ENCODE measurements around the gene CDC42SE1. TPM values are rescaled to one million over a fixed set of nuclear protein-coding genes. Genes with fewer than 3 reads are reported as not detected.

The CDC42SE1 gene
- total and polyA plus RNA-seq, 9 of the 15 experiments (the other 6 are each of a cell fraction or from before 2014, with no cell fraction given), result 78.1 to 189 (median 114) TPM

GRCh38 chr1:151054971-151055547 lies 4.4 kb downstream of the CDC42SE1 start (continued):
- TF ChIP-seq PRPF4 (IDR thresholded peaks at IDR 0.05; ENCODE audit: insufficient read depth, low read depth, low read length, poor library complexity, severe bottlenecking) (no peak), MCM5 (IDR thresholded peaks at IDR 0.05; ENCODE audit: low read depth) (no peak), SMAD2 (IDR thresholded peaks at IDR 0.05; ENCODE audit: low read depth, low read length) (no peak), HMGN3 (IDR thresholded peaks at IDR 0.05; ENCODE audit: borderline replicate concordance, extremely low read depth, insufficient read length, low read depth, low read length) (no peak), CLOCK (CRISPR knock-in tag; IDR thresholded peaks at IDR 0.05; ENCODE audit: borderline replicate concordance) (no peak), PHTF2 (CRISPR knock-in tag; IDR thresholded peaks at IDR 0.05) (no peak), ZZZ3 (IDR thresholded peaks at IDR 0.05) (no peak), ARHGAP35 (IDR thresholded peaks at IDR 0.05; ENCODE audit: partially characterized antibody) (no peak), MYNN (IDR thresholded peaks at IDR 0.05) (no peak), MYNN (CRISPR knock-in tag; IDR thresholded peaks at IDR 0.05) (no peak), GABPB2 (CRISPR knock-in tag; conservative IDR thresholded peaks at IDR 0.05) (no peak), ELF1 (tag; IDR thresholded peaks at IDR 0.05) (no peak), RAD51 (IDR thresholded peaks at IDR 0.05; ENCODE audit: borderline replicate concordance, low read depth) (no peak; the same call in 1 of the 2 replicates), ZNF408 (CRISPR knock-in tag; IDR thresholded peaks at IDR 0.05; ENCODE audit: low read depth) (no peak), ZNF140 (CRISPR knock-in tag; IDR thresholded peaks at IDR 0.05) (no peak), ZNF764 (CRISPR knock-in tag; IDR thresholded peaks at IDR 0.05; ENCODE audit: low read depth) (no peak), ZNF280B (CRISPR knock-in tag; IDR thresholded peaks at IDR 0.05) (no peak), HMG20A (CRISPR knock-in tag; conservative IDR thresholded peaks at IDR 0.05) (no peak), POLR2AphosphoS2 (IDR thresholded peaks at IDR 0.05; ENCODE audit: low read length) (no peak)
- TF ChIP-seq, protein P1, sequence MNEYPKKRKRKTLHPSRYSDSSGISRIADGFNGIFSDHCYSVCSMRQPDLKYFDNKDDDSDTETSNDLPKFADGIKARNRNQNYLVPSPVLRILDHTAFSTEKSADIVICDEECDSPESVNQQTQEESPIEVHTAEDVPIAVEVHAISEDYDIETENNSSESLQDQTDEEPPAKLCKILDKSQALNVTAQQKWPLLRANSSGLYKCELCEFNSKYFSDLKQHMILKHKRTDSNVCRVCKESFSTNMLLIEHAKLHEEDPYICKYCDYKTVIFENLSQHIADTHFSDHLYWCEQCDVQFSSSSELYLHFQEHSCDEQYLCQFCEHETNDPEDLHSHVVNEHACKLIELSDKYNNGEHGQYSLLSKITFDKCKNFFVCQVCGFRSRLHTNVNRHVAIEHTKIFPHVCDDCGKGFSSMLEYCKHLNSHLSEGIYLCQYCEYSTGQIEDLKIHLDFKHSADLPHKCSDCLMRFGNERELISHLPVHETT (CRISPR knock-in tag; conservative IDR thresholded peaks at IDR 0.05 in 1 of 2, IDR thresholded peaks at IDR 0.05 in 1 of 2), result peak in 1 of 2 experiments; percentile 25; a peak in 1 of 4 replicates
- TF ChIP-seq, protein P2, sequence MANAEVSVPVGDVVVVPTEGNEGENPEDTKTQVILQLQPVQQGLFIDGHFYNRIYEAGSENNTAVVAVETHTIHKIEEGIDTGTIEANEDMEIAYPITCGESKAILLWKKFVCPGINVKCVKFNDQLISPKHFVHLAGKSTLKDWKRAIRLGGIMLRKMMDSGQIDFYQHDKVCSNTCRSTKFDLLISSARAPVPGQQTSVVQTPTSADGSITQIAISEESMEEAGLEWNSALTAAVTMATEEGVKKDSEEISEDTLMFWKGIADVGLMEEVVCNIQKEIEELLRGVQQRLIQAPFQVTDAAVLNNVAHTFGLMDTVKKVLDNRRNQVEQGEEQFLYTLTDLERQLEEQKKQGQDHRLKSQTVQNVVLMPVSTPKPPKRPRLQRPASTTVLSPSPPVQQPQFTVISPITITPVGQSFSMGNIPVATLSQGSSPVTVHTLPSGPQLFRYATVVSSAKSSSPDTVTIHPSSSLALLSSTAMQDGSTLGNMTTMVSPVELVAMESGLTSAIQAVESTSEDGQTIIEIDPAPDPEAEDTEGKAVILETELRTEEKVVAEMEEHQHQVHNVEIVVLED (CRISPR knock-in tag; IDR thresholded peaks at IDR 0.05), result no peak

All from K562 (cell line).